ENCODE results near the gene NDC80.
"Not testable (repeated sequence)": the region's sequence is repeated elsewhere in the genome, so short reads cannot be mapped to it uniquely, and the experiment has no call there.

NDC80 gene

DNA sequence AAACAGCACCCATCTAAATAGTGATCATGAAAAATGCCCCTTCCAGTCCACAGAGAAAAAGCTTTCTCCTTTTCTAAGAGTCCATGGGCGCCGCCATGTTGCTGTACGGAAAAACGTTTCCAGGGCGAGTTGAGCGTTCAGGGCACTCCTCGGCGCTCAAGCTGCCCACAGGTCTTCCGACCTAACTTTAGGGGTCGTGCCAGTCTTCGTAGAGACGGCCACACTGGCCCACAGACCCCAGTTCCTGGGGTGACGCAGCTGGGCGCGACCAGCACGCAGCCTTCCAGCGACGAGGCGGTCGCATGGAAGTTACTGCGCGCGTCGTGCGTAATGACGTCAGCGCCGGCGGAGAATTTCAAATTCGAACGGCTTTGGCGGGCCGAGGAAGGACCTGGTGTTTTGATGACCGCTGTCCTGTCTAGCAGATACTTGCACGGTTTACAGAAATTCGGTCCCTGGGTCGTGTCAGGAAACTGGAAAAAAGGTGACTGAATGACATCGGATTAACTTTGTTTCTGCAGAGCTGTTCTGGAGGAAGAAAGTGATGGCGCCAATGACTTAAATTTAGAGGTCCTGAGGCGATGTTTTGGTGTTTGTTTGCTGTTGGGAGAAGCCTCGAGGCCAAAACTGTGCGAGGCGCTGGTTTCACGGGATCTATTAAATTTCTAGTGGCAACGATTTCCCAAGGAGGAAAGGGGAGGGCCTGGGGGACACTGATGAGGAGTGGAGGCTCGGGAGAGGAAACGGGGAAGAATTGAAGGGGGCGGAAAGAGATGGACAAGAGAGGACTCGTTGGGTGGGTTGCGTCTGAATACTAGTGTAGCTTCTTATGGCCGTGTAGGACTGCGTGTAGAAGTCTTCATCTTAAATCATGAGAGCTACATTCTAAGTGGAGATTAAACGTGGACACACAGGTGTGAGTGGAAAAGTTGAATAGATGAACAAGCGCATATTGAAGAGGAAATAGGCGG, at the start of gene NDC80, which contains the start of gene METTL4:
TSS of gene NDC80 (plus strand) at position 358 of the 971 bp plus-strand sequence. CDS start 1,429 bp downstream, outside the sequence.
TSS of gene METTL4 (minus strand) at position 306 of the 971 bp plus-strand sequence. CDS start 4,289 bp downstream, outside the sequence.
- peak; percentile 88 for DNase-seq (ENCODE audit: low spot score)

DNA sequence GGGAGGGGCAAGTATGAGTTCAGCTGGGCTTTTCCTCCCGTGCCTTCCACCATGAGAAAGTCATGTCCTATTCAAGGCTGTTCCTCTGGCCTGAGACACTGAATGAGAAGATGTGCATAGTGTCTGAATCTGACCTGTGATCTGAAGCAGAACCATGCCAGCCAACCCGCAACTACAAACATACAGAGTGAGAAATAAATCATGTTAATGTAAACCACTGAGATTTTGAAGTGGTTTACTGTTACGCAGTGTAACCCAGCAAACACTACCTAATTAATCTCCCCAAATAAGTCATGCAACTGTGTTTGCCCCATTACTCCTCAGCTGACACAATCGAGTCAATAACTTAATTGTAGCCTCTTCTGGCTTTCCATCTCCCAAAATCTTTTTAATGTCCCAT, 49.2 kb upstream of the NDC80 start:
- no peak for DNase-seq (ENCODE audit: low spot score)

DNA sequence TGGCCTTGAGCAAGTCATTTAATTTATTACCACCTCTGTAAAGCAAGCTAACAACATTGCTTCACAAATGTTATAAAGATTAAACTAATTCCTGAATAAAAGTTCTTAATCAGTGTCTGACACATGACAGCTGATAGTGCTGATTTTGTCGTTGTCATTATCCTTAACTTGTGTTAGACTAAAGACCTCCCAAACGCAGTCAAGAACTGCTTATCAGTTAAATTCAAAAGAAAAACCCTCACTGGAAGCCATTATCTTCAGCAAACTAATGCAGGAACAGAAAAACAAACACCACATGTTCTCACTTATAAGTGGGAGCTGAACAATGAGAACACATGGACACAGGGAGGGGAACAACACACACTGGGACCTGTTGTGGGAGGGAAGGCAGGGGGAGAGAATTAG, 46.6 kb upstream of the NDC80 start:
- DNase-seq (ENCODE audit: low spot score), result not testable (repeated sequence)

DNA sequence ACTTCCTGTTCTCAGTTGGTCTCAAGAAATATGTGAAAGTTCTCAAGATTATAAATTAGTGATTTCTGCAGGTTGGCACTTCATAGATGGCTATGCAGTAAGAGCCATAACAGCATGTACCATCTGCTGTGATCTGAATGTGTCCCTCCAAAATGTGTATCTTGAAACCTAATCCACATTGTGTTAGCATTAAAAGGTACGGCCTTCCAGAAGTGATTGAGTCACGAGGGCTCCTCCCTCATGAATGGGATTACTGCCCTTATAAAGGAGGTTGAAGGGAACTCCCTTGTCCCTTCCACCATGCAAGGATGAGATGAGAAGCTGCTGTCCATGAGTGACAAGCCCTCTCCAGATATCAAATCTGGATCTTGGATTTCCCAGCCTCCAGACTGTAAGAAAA, 45.0 kb upstream of the NDC80 start:
- DNase-seq (ENCODE audit: low spot score), result no peak

DNA sequence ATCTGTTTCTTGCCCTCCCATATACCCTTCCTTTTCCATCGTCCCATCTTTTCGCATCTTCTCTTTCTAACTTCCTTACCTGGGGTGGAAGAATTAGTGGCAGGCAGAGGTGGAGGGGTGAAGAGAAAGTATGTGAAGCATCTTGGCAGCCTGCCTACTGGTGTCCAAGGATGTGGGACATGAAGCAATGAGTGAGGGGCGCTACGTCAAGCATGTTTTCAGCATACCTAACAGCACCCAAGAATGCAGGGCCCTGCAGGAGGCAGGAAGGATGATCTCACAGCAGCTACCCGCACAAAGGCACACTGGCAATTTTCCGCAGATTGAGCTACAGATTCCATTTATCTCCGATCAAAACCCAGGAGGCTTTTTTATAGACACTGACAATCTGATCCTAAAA, 42.2 kb upstream of the NDC80 start:
- DNase-seq (ENCODE audit: low spot score), result no peak

DNA sequence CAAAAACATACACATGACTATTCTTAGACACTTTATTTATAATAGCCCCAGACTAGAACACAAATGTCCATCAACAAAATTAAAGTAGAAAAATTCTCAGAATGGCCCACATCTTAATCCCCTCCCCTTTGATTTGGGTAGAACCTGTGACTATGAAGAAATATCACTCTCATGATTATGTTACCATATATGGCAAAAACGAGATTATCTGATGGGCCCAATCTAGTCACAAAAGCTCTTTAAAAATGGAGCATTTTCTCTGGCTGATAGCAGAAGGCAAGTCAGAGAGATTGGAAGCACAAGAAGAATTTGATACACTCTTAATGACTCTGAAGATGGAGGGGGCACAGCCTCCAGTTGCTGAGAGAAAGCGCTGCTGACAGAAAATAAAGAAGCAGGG, 39.6 kb upstream of the NDC80 start:
- no peak for DNase-seq (ENCODE audit: low spot score)

DNA sequence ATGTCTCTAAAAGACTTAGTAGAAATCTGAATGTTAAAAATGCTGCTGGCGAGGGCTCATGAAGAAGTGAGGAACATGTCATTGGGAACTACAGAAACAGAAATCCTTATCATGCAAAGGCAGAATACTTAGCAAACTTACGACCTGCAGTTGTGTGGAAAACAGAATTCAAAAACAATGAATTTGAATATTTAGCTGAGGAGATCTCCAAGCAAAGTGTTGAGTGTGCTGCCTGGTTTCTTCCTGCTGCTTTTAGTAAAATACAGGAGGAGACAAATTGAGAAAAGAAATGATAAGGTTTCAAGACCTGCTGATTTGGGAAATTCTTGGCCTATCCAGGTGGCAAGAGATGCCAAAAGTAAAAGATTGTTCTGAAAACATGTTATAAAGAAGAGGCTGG, 38.6 kb upstream of the NDC80 start:
- DNase-seq (ENCODE audit: low spot score), result no peak

DNA sequence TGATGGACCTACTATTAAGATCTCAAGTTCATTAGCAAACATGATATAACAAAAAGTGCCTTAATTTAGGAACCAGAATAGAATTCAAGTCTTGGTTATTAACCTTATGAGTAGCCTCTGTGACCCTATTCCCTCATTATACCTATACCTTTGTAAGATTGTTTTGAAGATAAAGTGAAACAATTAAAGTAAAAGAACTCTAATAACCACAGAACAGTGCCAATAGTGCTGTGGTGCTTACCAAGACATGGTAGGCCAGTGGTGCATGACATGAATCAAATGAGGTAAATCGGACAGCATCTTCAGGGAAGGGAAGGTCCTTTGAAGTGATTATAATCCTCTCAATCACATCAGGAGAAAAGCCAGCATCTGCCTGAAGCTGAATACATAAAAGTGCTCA, 36.5 kb upstream of the NDC80 start:
- DNase-seq (ENCODE audit: low spot score), result no peak

DNA sequence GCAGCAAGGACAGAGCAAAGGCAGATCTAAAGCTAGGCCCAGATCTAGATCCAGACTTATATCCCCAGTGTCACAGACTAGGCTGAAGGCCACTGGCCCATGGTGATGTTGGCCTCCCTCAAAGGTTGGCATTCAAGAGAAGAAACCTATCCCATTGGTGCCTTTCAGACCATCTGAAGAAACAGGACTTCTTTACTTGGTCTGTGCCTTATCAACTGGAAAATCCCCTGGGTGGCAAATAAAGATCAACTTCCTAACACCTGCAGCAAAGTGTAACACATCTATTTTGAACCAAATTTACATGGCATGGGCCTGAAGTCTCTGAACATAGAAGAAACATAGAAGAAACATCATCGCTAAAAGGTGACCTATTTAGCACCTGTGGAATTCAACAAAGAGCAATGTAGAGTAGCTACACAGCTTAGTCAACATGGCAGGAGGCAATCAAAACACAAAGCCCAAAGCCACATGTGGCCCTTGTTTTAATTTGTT, 35.9 kb upstream of the NDC80 start:
- no peak for DNase-seq (ENCODE audit: low spot score)

DNA sequence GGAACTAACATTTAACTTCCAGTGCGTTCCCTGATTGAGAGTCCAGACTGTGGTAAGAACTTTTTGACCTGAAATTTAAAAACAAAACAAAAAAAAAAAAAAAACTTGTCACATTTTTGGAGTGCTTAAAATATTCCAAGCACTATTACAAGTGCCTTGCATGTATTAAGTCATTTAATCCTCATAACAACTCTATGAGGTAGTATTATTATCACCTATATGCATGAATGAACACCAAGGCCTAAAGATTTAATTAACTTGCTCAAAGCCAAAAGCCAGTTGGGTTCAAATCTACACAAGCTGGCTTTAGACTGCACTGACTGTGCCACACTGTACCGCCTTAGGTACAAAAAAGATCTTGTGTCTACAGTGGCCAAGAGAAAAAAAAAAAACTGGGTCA, 35.3 kb upstream of the NDC80 start:
- no peak for DNase-seq (ENCODE audit: low spot score)

DNA sequence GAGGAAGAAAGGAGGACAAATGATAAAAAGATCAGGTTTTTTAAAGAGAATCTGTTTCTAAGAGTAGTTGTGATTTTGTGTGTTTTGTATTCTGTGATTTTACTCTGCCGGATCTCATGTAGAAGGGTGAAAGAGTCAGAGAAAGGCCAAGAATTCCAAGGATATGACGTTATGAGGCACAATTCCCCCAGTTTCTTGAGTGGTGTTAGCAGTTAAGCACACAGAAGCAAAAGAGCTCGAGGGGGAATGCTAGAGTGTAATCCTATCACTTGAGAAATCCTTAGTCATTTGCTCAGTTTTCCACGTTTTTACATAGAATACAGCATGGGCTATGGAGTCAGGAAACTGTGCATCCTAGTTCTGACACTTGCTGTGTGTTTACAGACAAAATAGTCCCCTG, 34.9 kb upstream of the NDC80 start:
- peak; percentile 7 for DNase-seq (ENCODE audit: low spot score)

DNA sequence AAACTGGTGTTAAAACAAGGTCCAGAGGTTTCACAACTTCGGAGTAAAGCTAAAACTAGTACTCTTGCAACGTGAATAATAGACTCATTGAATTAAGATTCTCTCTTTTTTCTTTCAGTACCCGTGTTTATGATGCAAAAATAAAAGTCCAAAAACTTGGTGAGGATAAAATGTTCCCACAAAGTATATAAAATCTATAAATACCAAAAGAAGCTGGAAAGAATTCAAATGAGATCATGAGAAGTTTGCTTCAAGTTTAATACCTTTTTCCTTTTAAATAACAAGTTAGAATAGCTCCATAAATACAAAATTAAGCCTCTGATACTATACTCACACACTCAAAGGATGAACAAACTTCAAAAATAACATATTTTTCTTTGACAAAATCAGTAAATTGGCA, 34.1 kb upstream of the NDC80 start:
- no peak for DNase-seq (ENCODE audit: low spot score)

DNA sequence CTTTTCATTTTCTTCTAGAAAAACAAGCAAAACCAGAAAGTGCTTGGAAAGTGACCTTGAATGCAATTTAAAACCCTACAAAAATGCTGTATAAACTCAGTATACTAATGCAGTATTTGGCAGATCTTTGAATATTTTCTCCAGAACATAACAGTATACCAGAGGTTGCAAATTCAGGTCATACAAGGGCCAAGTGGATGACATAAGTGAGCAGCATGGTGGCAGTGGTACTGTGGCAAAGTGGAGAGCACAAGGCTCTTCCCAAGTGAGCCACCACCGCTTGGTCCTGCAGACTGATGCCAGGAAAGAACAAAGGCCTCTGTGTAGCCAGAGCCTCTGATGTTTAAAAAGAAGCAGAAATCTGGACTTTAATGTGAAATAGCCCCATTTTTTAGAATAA, 33.1 kb upstream of the NDC80 start:
- DNase-seq (ENCODE audit: low spot score), result no peak

DNA sequence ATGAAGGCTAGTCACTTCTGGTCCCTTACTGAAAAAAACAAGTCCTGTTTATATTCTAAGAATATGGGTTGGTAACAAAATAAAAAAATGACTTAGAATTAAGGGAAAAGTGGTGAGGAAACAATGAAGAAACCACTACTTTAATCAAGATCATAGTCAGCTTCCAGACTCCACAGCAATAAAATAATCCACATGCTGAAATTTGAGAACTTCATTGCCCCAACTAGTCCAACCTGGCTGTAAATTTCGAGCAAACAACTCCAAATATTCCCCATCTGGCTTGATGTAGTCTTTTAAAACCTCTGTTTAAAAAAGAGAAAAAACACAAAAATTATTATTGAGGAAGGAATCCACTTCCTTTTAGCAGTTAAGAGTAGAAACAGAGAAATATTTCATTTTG, 32.5 kb upstream of the NDC80 start:
- no peak for DNase-seq (ENCODE audit: low spot score)

DNA sequence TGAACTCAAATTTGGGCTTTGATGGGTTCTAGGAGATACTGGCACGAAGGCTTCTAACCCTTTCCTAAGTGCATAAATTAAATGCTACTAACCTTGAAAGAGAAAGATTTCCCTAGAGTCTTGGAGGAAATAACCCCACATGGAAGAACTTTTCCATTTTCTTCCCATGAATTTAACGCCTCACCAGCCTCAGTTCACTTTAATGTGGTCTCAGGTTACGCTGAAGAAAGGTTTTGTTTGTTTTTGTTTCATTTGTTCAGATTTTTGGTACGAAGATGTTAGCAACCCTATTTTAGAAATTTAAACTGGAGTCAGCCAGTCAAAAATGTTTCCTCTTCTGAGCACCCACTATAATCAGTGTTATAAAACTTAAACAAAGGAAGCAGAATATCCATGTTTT, 30.8 kb upstream of the NDC80 start:
- no peak for DNase-seq (ENCODE audit: low spot score)

DNA sequence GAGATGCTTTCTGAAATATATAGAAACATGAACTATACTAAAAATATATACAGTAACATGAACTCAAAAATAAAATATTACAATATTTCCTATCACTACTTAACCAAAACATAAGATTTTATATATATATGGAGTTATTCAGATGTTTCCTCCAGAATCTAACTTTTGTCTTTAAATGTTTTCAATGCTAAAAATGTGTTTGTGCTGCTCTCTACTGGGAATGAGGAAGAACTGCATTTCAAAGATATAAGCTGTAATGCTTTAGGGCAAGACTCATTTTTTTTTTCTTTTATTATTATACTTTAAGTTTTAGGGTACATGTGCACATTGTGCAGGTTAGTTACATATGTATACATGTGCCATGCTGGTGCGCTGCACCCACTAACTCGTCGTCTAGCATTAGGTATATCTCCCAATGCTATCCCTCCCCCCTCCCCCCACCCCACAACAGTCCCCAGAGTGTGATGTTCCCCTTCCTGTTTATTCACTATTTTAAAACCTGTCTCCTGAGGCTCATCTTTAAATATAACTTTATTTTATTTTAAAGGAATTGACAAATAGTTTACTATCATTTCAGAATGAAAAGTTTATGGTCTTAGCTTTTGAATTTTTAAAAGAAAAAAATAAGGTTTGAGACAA, 29.3 kb upstream of the NDC80 start:
- peak; percentile 45 for DNase-seq (ENCODE audit: low spot score)

DNA sequence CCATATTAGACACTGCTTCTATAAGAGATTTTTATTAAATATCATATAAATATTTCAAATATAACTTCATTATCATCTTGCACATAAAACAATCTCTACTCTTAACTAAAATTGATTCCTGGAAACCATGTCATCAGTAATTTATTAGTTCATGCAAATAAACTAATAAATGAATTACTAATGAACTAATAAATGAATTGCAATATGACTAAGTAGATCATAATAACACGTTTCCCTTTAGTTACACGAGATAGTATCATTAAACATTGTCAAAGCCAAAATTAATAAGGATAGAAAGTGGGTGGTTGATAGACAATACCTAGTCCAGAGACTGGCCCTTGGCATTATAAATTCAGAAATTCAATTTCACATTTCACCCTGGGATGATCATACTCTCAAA, 26.2 kb upstream of the NDC80 start:
- DNase-seq (ENCODE audit: low spot score), result no peak

DNA sequence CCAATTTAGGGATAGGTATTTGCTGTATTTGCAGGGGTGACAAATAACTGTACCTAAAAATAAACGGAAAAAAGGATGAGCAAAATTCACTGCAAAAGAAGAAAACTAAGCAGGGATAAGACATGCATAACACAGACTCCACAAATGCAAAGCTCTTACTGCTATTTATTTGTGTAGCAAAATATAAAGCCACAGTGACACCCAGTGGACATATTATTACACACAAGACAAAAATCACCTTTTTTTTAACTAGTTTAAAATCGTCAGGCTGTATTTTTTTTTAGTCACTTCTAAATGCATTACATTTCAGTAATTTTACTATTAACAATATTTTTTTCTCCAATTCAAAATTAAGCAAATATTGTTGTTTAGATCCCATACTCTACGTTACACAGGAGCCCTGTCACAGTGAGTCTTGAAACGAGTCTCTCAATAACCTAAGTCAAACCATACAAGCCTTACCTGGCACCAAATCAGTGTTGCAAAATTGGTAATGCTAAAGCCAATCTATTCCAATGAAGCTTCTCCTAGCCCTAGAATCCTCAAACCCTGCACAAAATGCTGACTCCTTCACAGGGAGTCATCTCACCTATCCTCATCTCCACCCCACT, 23.8 kb upstream of the NDC80 start:
- peak; percentile 51 for DNase-seq (ENCODE audit: low spot score)

DNA sequence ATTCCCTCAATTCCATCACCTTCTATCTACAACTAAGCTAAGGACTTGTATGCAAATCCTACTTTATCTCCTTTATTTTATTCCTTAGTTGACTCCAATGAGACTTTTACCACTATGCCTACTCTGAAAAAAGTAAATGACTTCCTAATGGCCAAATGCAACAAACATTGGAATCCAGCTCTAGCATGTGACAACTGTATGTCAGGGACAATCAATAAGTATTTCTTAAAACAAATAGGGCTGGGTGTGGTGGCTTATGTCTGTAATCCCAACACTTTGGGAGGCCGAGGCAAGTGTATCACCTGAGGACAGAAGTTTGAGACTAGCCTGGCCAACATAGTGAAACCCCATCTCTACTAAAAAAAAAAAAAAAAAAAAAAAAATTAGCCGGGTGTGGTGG, 21.9 kb upstream of the NDC80 start:
- DNase-seq (ENCODE audit: low spot score), result no peak

DNA sequence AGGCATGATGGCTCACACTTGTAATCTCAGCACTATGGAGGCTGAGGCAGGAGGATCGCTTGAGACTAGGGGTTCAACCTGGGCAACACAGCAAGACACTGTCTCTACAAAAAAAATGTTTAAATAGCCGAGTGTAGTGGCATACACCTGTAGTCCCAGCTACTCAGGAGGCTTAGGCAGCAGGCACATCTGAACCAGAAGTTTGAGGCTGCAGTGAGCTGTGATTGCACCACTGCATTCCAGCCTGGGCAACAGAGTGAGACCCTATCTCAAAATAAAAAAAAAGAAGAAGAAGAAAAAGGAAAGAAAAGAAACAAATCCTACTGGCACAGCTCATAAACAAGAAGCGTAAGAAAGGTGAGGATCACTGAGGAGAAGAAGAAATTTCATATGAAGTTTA, 19.9 kb upstream of the NDC80 start:
- DNase-seq (ENCODE audit: low spot score), result no peak

DNA sequence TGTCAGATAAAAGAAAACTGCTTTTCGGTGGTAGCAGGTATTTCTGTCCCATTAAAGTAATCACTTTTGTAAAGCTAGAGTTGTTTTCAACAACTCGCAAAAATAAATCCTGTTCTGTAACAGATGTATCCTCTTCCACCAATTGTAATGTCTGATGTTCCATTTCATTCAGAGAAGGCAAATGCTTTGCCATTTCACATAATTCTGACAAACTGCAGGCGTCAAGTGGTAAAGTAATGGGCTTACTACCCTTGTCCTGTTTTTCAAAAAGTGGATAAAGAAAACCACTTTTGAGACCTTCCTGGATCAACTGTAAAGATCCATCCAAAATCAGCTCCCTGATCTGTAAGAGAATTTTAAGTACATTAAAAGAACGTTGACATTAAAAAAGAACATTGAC, 16.7 kb upstream of the NDC80 start:
- DNase-seq (ENCODE audit: low spot score), result no peak

DNA sequence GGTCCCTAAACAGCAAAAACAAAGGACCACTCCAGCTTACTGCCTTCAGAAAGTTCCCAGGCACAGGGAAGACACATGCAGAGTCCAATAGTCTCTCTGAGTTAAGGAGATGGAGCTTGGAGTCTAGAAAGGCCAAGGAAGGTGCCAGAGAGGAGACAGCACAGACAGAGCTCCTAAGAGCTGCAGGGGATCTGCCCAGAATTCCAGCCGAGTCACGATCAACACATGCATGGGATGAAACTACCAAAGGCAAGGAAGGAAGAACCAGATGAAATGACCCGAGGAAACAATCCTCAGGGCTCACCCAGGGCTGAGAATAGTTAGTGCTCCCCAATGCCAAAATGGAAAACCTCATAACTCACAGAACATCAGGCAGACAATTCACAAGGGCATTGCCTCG, 15.5 kb upstream of the NDC80 start:
- no peak for DNase-seq (ENCODE audit: low spot score)

DNA sequence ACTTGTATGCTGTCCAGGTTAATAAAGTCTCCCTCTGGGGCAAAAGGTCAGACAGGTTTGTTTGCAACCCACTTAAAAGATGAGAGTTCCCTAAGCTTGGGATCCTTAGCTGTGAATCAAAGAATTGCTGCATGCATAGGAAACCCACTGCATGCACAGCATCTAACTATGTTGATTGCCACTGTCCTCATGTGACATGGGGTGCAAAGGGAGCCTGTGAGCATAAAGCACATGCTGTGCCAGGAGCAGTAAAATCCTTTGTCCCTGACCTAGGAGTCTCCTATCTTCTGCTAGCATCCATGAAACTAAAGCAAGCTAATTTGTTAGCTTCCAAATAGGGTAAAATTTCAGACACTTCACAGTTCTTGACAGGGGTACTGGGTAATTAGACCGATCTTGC, 13.8 kb upstream of the NDC80 start:
- DNase-seq (ENCODE audit: low spot score), result no peak
